Neural progenitor cell (in vitro differentiated cells): ENCODE results near the gene CGRRF1.

Experiments
- EZH2phosphoT487 ChIP-seq: fragments of 200-600 bp; sonication (generic); IDR thresholded peaks from 2 replicates; pipeline ENCODE4 v1.6.1; 2017; ENCODE audit warnings: antibody characterized with exemption
- TF ChIP-seq, protein P1 (sequence below): fragments of 200-600 bp; sonication (generic); IDR thresholded peaks from 2 replicates; pipeline ENCODE4 v1.5.1; 2017; ENCODE audit warnings: antibody characterized with exemption, mild to moderate bottlenecking

DNA sequence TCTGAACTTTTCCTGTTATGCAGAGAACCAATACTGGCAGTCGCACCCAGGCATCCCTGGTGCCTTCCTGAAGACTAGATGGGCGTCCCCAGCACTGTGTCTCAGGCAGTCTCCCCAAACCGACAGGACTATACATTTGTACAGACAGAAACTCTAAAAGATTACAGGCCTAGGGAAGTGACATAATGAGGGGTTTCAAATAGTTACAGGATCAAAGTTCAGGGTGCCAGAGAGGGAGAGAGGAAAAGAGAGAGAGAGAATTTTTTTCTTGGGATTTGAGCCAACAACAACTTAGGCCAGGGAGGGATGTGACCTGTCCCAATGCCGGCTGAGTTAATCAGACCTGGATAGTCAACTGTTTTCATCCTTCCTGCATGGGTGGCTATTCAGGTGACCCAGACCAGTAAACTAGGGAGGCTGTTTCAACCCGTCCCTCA is 11.6 kb upstream of the CGRRF1 start:
- TF ChIP-seq, protein P1, sequence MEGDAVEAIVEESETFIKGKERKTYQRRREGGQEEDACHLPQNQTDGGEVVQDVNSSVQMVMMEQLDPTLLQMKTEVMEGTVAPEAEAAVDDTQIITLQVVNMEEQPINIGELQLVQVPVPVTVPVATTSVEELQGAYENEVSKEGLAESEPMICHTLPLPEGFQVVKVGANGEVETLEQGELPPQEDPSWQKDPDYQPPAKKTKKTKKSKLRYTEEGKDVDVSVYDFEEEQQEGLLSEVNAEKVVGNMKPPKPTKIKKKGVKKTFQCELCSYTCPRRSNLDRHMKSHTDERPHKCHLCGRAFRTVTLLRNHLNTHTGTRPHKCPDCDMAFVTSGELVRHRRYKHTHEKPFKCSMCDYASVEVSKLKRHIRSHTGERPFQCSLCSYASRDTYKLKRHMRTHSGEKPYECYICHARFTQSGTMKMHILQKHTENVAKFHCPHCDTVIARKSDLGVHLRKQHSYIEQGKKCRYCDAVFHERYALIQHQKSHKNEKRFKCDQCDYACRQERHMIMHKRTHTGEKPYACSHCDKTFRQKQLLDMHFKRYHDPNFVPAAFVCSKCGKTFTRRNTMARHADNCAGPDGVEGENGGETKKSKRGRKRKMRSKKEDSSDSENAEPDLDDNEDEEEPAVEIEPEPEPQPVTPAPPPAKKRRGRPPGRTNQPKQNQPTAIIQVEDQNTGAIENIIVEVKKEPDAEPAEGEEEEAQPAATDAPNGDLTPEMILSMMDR: no peak
- no peak for TF ChIP-seq EZH2phosphoT487
